H1 (cell line): Measurements from ENCODE around the gene PSAP. TPM values are rescaled to one million over a fixed set of nuclear protein-coding genes. Genes with fewer than 3 reads are reported as not detected.

Source experiments
- CTCF ChIA-PET: fragments of 300-600 bp; sonication (Branson Sonifier 250); formaldehyde crosslinking; loops from one replicate; lab custom pipeline; 2021; ENCODE audit not compliant: partially characterized antibody; lab: Charles Lee
- POLR2A ChIA-PET: fragments of 300-600 bp; sonication (Branson Sonifier 250); formaldehyde crosslinking; loops from one replicate; lab custom pipeline; 2021; ENCODE audit warnings: inconsistent platforms; ENCODE audit not compliant: partially characterized antibody; lab: Charles Lee
- DNase-seq, 2 experiments: peaks; one replicate each; pipeline versions ENCODE4 v3.0.0 to v3.0.0-alpha.2; 2010 to 2022; ENCODE audit warnings: low spot score in 2 of 2, low read depth in 1 of 2, mixed read lengths in 1 of 2
- FAIRE-seq: peaks from 2 replicates; lab custom pipeline; 2011; peaks lifted over from hg19 to GRCh38; lab: Jason Lieb, UNC
- H2AFZ ChIP-seq: 2 replicates; pipeline ENCODE4 v1.8.1; 2012; ENCODE audit warnings: low read length, inconsistent platforms
- H2AK5ac ChIP-seq: 2 replicates; pipeline ENCODE4 v1.6.1; 2013; ENCODE audit warnings: low read depth, low read length
- H2BK120ac ChIP-seq: replicated peaks from 2 replicates; pipeline ENCODE3; 2013; ENCODE audit warnings: low read depth, low read length, inconsistent platforms
- H2BK12ac ChIP-seq: 2 replicates; pipeline ENCODE4 v1.6.1; 2013; ENCODE audit warnings: low read depth, low read length
- H2BK15ac ChIP-seq: 2 replicates; pipeline ENCODE4 v1.6.1; 2013; ENCODE audit warnings: low read length
- H2BK20ac ChIP-seq: 2 replicates; pipeline ENCODE4 v1.6.1; 2013; ENCODE audit warnings: low read length
- H2BK5ac ChIP-seq: 2 replicates; pipeline ENCODE4 v1.6.1; 2013; ENCODE audit warnings: low read depth, low read length
- H3K14ac ChIP-seq: 2 replicates; pipeline ENCODE4 v1.6.1; 2013; ENCODE audit warnings: inconsistent platforms; ENCODE audit not compliant: insufficient read length
- H3K18ac ChIP-seq: 2 replicates; pipeline ENCODE4 v1.6.1; 2013; ENCODE audit warnings: low read length; ENCODE audit errors: extremely low read depth
- H3K23ac ChIP-seq: 2 replicates; pipeline ENCODE4 v1.6.1; 2013; ENCODE audit warnings: inconsistent platforms; ENCODE audit not compliant: insufficient read length
- H3K23me2 ChIP-seq: 2 replicates; pipeline ENCODE4 v1.6.1; 2013; ENCODE audit warnings: low read depth, low read length
- H3K27ac ChIP-seq: 2 replicates; pipeline ENCODE4 v1.6.1; 2011; ENCODE audit warnings: low read depth, low read length, inconsistent platforms
- H3K27me3 ChIP-seq, 4 experiments: replicated peaks in 1 of 4; 1 replicate in 1 of 4; 2 replicates in 3 of 4; pipeline versions ENCODE4 v1.6.1 to v1.8.1; 2011 to 2013; ENCODE audit warnings: low read length in 3 of 4, mild to moderate bottlenecking in 3 of 4, inconsistent platforms in 2 of 4, mixed read lengths in 2 of 4, moderate library complexity in 1 of 4; ENCODE audit not compliant: control insufficient read depth in 3 of 4, insufficient read depth in 3 of 4; ENCODE audit errors: extremely low read depth in 1 of 4
- H3K36me3 ChIP-seq, 4 experiments: 2 replicates each; pipeline versions ENCODE4 v1.6.1 to v1.8.1; 2011 to 2013; ENCODE audit warnings: mild to moderate bottlenecking in 4 of 4, low read length in 3 of 4, moderate library complexity in 2 of 4, control low read depth in 1 of 4, inconsistent platforms in 1 of 4; ENCODE audit not compliant: insufficient read depth in 4 of 4, control insufficient read depth in 2 of 4
- H3K4ac ChIP-seq: replicated peaks from 2 replicates; pipeline ENCODE3; 2013; ENCODE audit warnings: low read length, low read depth, mixed read lengths, inconsistent platforms; ENCODE audit not compliant: insufficient read length
- H3K4me1 ChIP-seq, 4 experiments: replicated peaks in 1 of 4; 1 replicate in 1 of 4; 2 replicates in 3 of 4; pipeline versions ENCODE4 v1.6.1 to v1.8.1; 2011 to 2013; ENCODE audit warnings: low read length in 3 of 4, inconsistent platforms in 2 of 4, mixed read lengths in 1 of 4; ENCODE audit not compliant: insufficient read depth in 4 of 4, control insufficient read depth in 3 of 4
- H3K4me2 ChIP-seq, 2 experiments: 2 replicates each; pipeline versions ENCODE4 v1.6.1 to v1.8.1; 2011 to 2013; ENCODE audit warnings: low read depth in 2 of 2, low read length in 2 of 2, control low read depth in 1 of 2, inconsistent platforms in 1 of 2, mild to moderate bottlenecking in 1 of 2; ENCODE audit not compliant: insufficient read depth in 1 of 2
- H3K4me3 ChIP-seq, 4 experiments: fragments of 200-600, 300-600 bp in 1 of 4; sonication (generic), shearing (Covaris generic), sonication (Bioruptor Twin) in 1 of 4; 2 replicates each; pipeline versions ENCODE4 v1.5.1 to v1.8.1; 2011 to 2016; ENCODE audit warnings: low read length in 4 of 4, low read depth in 3 of 4, control low read depth in 2 of 4, inconsistent platforms in 2 of 4, mild to moderate bottlenecking in 2 of 4, mixed read lengths in 1 of 4, moderate library complexity in 1 of 4; ENCODE audit not compliant: insufficient read depth in 2 of 4; ENCODE audit errors: extremely low read depth in 1 of 4
- H3K56ac ChIP-seq: replicated peaks from 2 replicates; pipeline ENCODE3; 2013; ENCODE audit warnings: low read depth, mild to moderate bottlenecking, mixed read lengths, low read length, inconsistent platforms; ENCODE audit not compliant: insufficient read length
- H3K79me1 ChIP-seq: 2 replicates; pipeline ENCODE4 v1.6.1; 2013; ENCODE audit warnings: low read depth, low read length, control low read depth
- H3K79me2 ChIP-seq, 2 experiments: 2 replicates each; pipeline versions ENCODE4 v1.6.1 to v1.8.1; 2012 to 2013; ENCODE audit warnings: low read length in 2 of 2, mild to moderate bottlenecking in 2 of 2, inconsistent platforms in 1 of 2; ENCODE audit not compliant: insufficient read depth in 2 of 2, control insufficient read depth in 1 of 2
- H3K9ac ChIP-seq, 4 experiments: replicated peaks in 1 of 4; 1 replicate in 1 of 4; 2 replicates in 3 of 4; pipeline versions ENCODE4 v1.6.1 to v1.8.1; 2011 to 2013; ENCODE audit warnings: low read depth in 3 of 4, low read length in 3 of 4, control low read depth in 2 of 4, mild to moderate bottlenecking in 2 of 4, moderate library complexity in 2 of 4, inconsistent platforms in 1 of 4; ENCODE audit errors: extremely low read depth in 1 of 4
- H3K9me3 ChIP-seq, 2 experiments: 2 replicates each; pipeline versions ENCODE4 v1.6.1 to v1.8.1; 2012 to 2013; ENCODE audit warnings: mild to moderate bottlenecking in 2 of 2, moderate library complexity in 2 of 2, control low read depth in 1 of 2, inconsistent platforms in 1 of 2, low read depth in 1 of 2, low read length in 1 of 2, mixed read lengths in 1 of 2; ENCODE audit not compliant: insufficient read depth in 2 of 2
- H4K20me1 ChIP-seq, 2 experiments: replicated peaks in 1 of 2; 2 replicates each; pipeline versions ENCODE3 to v1.8.1; 2011 to 2013; ENCODE audit warnings: inconsistent platforms in 2 of 2, low read length in 2 of 2, mild to moderate bottlenecking in 1 of 2; ENCODE audit not compliant: insufficient read depth in 2 of 2, control insufficient read depth in 1 of 2
- H4K5ac ChIP-seq: 2 replicates; pipeline ENCODE4 v1.6.1; 2013; ENCODE audit warnings: low read length, low read depth, mixed read lengths, inconsistent platforms; ENCODE audit not compliant: insufficient read length
- H4K8ac ChIP-seq: 2 replicates; pipeline ENCODE4 v1.8.0; 2013; ENCODE audit warnings: mild to moderate bottlenecking, moderate library complexity, low read length, inconsistent platforms; ENCODE audit not compliant: insufficient read depth; ENCODE audit errors: extremely low read depth
- H4K91ac ChIP-seq: replicated peaks from 2 replicates; pipeline ENCODE3; 2013; ENCODE audit warnings: low read length, mixed read lengths, inconsistent platforms; ENCODE audit not compliant: insufficient read length
- ASH2L ChIP-seq: fragments of 200-600, 300-600 bp; sonication (generic); IDR thresholded peaks from one replicate; pipeline ENCODE4 v1.7.1; 2017; ENCODE audit warnings: low read length
- BRCA1 ChIP-seq: IDR thresholded peaks from 2 replicates; pipeline ENCODE4 v1.6.1; 2012; ENCODE audit warnings: low read depth, low read length, improper control_type of control experiment
- CHD1 ChIP-seq: IDR thresholded peaks from 2 replicates; pipeline ENCODE4 v1.6.1; 2012; ENCODE audit warnings: low read depth, low read length, improper control_type of control experiment
- EP300 ChIP-seq, 2 experiments: IDR thresholded peaks; 1 replicate in 1 of 2; 2 replicates in 1 of 2; pipeline ENCODE4 v1.6.1; 2011 to 2012; ENCODE audit warnings: low read depth in 2 of 2, low read length in 2 of 2, mild to moderate bottlenecking in 2 of 2, borderline replicate concordance in 1 of 2, inconsistent platforms in 1 of 2, moderate library complexity in 1 of 2
- KDM1A ChIP-seq: fragments of 200-600, 300-600 bp; sonication (generic); IDR thresholded peaks from 2 replicates; pipeline ENCODE4 v1.7.1; 2016; ENCODE audit warnings: mild to moderate bottlenecking, low read length, borderline replicate concordance
- POLR2AphosphoS5 ChIP-seq: IDR thresholded peaks from 2 replicates; pipeline ENCODE4 v1.6.1; 2011; ENCODE audit warnings: low read depth, low read length
- RBBP5 ChIP-seq: IDR thresholded peaks from 2 replicates; pipeline ENCODE4 v1.7.1; 2012; ENCODE audit warnings: low read depth, mild to moderate bottlenecking, inconsistent platforms, low read length, moderate library complexity, borderline replicate concordance
- SIN3A ChIP-seq, 2 experiments: IDR thresholded peaks in 1 of 2; conservative IDR thresholded peaks in 1 of 2; 2 replicates each; pipeline ENCODE4 v1.6.1; 2011 to 2012; ENCODE audit warnings: low read length in 2 of 2, improper control_type of control experiment in 1 of 2, low read depth in 1 of 2, mild to moderate bottlenecking in 1 of 2
- SP2 ChIP-seq: IDR thresholded peaks from 2 replicates; pipeline ENCODE4 v1.6.1; 2012; ENCODE audit warnings: mild to moderate bottlenecking, low read length, inconsistent platforms
- SP4 ChIP-seq: IDR thresholded peaks from 2 replicates; pipeline ENCODE4 v1.6.1; 2012; ENCODE audit warnings: low read length, inconsistent platforms
- SRF ChIP-seq: IDR thresholded peaks from 2 replicates; pipeline ENCODE4 v1.6.1; 2011; ENCODE audit warnings: mild to moderate bottlenecking, low read depth, low read length, moderate library complexity
- YY1 ChIP-seq: IDR thresholded peaks from 2 replicates; pipeline ENCODE4 v1.6.1; 2011; ENCODE audit warnings: low read depth, mild to moderate bottlenecking, low read length
- ZNF274 ChIP-seq: IDR thresholded peaks from 2 replicates; pipeline ENCODE4 v1.7.0; 2012; ENCODE audit warnings: low read length, borderline replicate concordance; ENCODE audit errors: extremely low read depth
- WGBS, 2 experiments: shearing (Covaris generic) in 1 of 2; methylation state at CpG; one replicate each; pipeline versions ENCODE4 v1.1.6 to v1.1.7; 2013 to 2015; ENCODE audit warnings: low lambda C conversion rate in 2 of 2, mixed read lengths in 2 of 2, inconsistent platforms in 1 of 2, low coverage in 1 of 2, missing lambda C conversion rate in 1 of 2; ENCODE audit not compliant: insufficient replicate concordance in 2 of 2, insufficient coverage in 1 of 2, insufficient read length in 1 of 2; ENCODE audit errors: extremely low coverage in 1 of 2, missing lambda C conversion rate in 1 of 2; 5-methylcytosine and 5-hydroxymethylcytosine counted together
- polyA plus RNA-seq, 7 experiments: library from polyadenylated mRNA; depleted of rRNA in 3 of 7; stranded (reverse) in 5 of 7; unstranded in 2 of 7; fragments of >200 nt in 5 of 7; fragments of 200-250 nt in 2 of 7; gene quantifications; 1 replicate in 5 of 7; 2 replicates in 1 of 7; 4 replicates in 1 of 7; pipeline versions ENCODE4 v1.2.1 to v1.2.3, GENCODE V29; 2011 to 2013; ENCODE audit warnings: missing spikeins in 2 of 7, mixed read lengths in 2 of 7
- total RNA-seq: library from RNA; stranded (reverse); fragmentation: NEBNext Ultra II Directional; extraction: Animal tissue kit (Norgen Biotek cat#: 25700); gene quantifications from 2 replicates; pipeline ENCODE4 v1.2.1, GENCODE V29; 2021
- TF ChIP-seq, protein P1 (sequence below): IDR thresholded peaks from 2 replicates; pipeline ENCODE4 v1.6.1; 2012; ENCODE audit warnings: inconsistent platforms

The PSAP gene
- total and polyA plus RNA-seq, 2 of the 8 experiments (the other 6 are each of a cell fraction or from before 2014, with no cell fraction given), result 386 to 504 TPM

DNA sequence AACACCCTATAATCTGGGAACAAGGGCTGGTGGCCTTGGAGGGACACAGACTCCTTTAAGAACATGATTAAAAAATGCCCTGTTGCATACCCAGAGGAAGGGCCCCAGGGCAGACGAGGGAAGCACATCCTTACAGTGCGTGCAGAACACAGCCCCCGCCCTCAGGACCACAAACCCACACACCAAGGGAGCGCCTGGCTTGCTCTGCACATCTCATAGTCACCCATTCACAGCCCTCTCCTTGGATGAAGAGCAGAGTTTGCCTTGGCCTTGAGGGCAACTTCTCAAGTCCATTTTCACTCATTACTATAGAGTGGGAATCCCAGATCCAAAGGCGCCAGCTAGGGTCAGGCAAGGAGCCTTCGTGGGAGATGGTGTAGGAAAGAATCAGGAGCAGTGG lies 71.4 kb downstream of the PSAP start:
- H3K9ac ChIP-seq, result no peak overlapping the region
- no peaks in the 10 kb centered on the region for H3K79me2 ChIP-seq
- H3K27me3 ChIP-seq, result no peaks in the 10 kb centered on the region
- CTCF ChIA-PET, result interaction anchor here (0.7 to 1.4 kb wide), 6 partner anchors 12 to 71 kb away, joined by 3 to 5 read pairs (median 4); no protein-coding TSS in a partner anchor
- H3K4me2 ChIP-seq, result no peak overlapping the region
- TF ChIP-seq KDM1A, result no peak
- no peak for TF ChIP-seq SP2
- no peak for TF ChIP-seq SRF
- no peak for TF ChIP-seq YY1
- no peak for TF ChIP-seq SP4
- no peak for TF ChIP-seq RBBP5
- TF ChIP-seq BRCA1, result no peak
- no peak for TF ChIP-seq CHD1
- no peak for TF ChIP-seq SIN3A (conservative IDR thresholded peaks at IDR 0.05 in 1 of 2, IDR thresholded peaks at IDR 0.05 in 1 of 2; ENCODE audit: low read depth in 1 of 2, low read length in 2 of 2)
- no peak for TF ChIP-seq EP300 (IDR thresholded peaks at IDR 0.05; ENCODE audit: borderline replicate concordance in 1 of 2, low read depth in 2 of 2, low read length in 2 of 2)
- TF ChIP-seq ZNF274, result no peak
- TF ChIP-seq ASH2L, result no peak
- TF ChIP-seq, protein P1, sequence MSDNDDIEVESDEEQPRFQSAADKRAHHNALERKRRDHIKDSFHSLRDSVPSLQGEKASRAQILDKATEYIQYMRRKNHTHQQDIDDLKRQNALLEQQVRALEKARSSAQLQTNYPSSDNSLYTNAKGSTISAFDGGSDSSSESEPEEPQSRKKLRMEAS, result no peak
- TF ChIP-seq POLR2AphosphoS5, result no peak
- H4K8ac ChIP-seq, result no peak overlapping the region
- no peak overlapping the region for H3K4me3 ChIP-seq
- no peak overlapping the region for H3K23ac ChIP-seq
- no peak overlapping the region for H3K14ac ChIP-seq
- no peak overlapping the region for H2BK15ac ChIP-seq
- no peaks in the 10 kb centered on the region for H3K23me2 ChIP-seq
- peaks cover 0 to 6% (median 3%) of the 10 kb centered on the region in 4 experiments; a peak in 5 of 7 replicates for H3K4me1 ChIP-seq
- no peak for FAIRE-seq
- no peak overlapping the region for H2AFZ ChIP-seq
- WGBS, 2 experiments, result 96% methylated on average over 6 of the region's 6 CpGs; no CpG with 5 or more reads in 1 of the 2 experiments
- no peak overlapping the region for H3K27ac ChIP-seq
- H3K79me1 ChIP-seq, result no peaks in the 10 kb centered on the region; the same call in 1 of the 2 replicates
- no peak for DNase-seq
- no peak overlapping the region for H2BK20ac ChIP-seq
- H3K9me3 ChIP-seq, result 0 out of 4 replicates have a peak, but pooled peaks cover 0 to 6% of the 10 kb centered on the region in 2 experiments
- no peak overlapping the region for H3K18ac ChIP-seq
- no peaks in the 10 kb centered on the region for H3K36me3 ChIP-seq
- H2BK5ac ChIP-seq, result no peak overlapping the region
- H2AK5ac ChIP-seq, result no peak overlapping the region
- no peaks in the 10 kb centered on the region for H4K20me1 ChIP-seq
- no peak overlapping the region for H2BK120ac ChIP-seq
- POLR2A ChIA-PET, result no interaction called here
- no peak overlapping the region for H3K4ac ChIP-seq
- no peak overlapping the region for H2BK12ac ChIP-seq
- H3K56ac ChIP-seq, result no peak overlapping the region
- H4K5ac ChIP-seq, result no peak overlapping the region
- no peak overlapping the region for H4K91ac ChIP-seq
